ENCODE results near the gene SYT10.

The SYT10 gene

GRCh38 chr12:33330940-33331339 is 108.7 kb downstream of the SYT10 start:
- no peak for TF ChIP-seq CTCF (IDR thresholded peaks at IDR 0.05)

Measured in LNCAP (cell line).